ENCODE results near the gene FBXL14.

DNA sequence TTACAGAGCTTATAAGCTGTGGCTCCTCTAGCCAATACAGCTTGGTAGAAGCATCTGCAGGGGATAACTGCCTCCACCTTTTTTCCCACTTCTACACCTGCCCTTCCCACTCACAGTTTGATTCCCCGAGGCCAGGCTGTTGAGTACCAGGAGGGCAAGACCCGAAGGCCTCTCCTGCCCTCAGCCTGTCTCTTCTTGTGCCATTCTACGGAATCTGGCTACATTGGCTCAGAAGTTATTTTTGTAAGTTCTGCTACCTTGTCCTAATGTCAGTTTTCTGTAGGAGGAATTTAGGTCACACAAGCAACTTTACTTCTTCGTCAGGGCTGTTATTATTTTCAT is 11.7 kb downstream of the FBXL14 start:
- TF ChIP-seq TAF1 (IDR thresholded peaks at IDR 0.05; ENCODE audit: low read depth, low read length), result no peak
- no peak for TF ChIP-seq POLR2A (IDR thresholded peaks at IDR 0.05; ENCODE audit: low read depth, low read length)
- no peak for TF ChIP-seq POLR2AphosphoS5 (IDR thresholded peaks at IDR 0.05; ENCODE audit: low read depth, low read length)
- no peak for TF ChIP-seq SPI1 (IDR thresholded peaks at IDR 0.05; ENCODE audit: low read depth, low read length)

All from GM12891 (cell line).